ENCODE results near the gene LSAMP. TPM values are rescaled to one million over a fixed set of nuclear protein-coding genes. Genes with fewer than 3 reads are reported as not detected.

LSAMP gene
- total RNA-seq, 1 experiment from 2014 or later, result not detected

GRCh38 chr3:116476691-116477090 is 31.4 kb upstream of the LSAMP start:
- Histone ChIP-seq H3K4me2 (no peak overlapping the region), H2AFZ (no peak overlapping the region), H3K27ac (no peak overlapping the region), H3K9me3 (ENCODE audit: insufficient read depth, low read depth) (no peaks in the 10 kb centered on the region), H3K4me1 (replicated peaks; ENCODE audit: insufficient read depth) (no peaks in the 10 kb centered on the region), H3F3A (ENCODE audit: insufficient read depth, low read depth) (no peaks in the 10 kb centered on the region), H3K9me2 (ENCODE audit: insufficient read depth) (no peaks in the 10 kb centered on the region), H3K4me3 (no peak overlapping the region), H3K27me3 (ENCODE audit: insufficient read depth, low read depth) (no peaks in the 10 kb centered on the region), H3K36me3 (ENCODE audit: low read depth) (no peaks in the 10 kb centered on the region), H4K20me1 (ENCODE audit: insufficient read depth) (no peaks in the 10 kb centered on the region), H3K79me2 (ENCODE audit: low read depth) (no peaks in the 10 kb centered on the region)
- no TSS peak for BruUV-seq (replicated peaks)
- DNase-seq, result no peak
- TF ChIP-seq CTCF (conservative IDR thresholded peaks at IDR 0.05) (no peak), EZH2 (IDR thresholded peaks at IDR 0.05; ENCODE audit: low read depth) (no peak)
- intact Hi-C loops (cut with micrococcal nuclease; ENCODE audit: unreplicated experiment), result no loop called here
- POLR2A ChIA-PET (ENCODE audit: unreplicated experiment), result no interaction called here
- CTCF ChIA-PET, result no interaction called here

GRCh38 chr3:116474801-116475200 is 29.5 kb upstream of the LSAMP start:
- no peak overlapping the region for H3K4me3 ChIP-seq
- ChIA-PET CTCF (no interaction called here), POLR2A (ENCODE audit: unreplicated experiment) (no interaction called here)
- H3K36me3 ChIP-seq (ENCODE audit: low read depth), result no peaks in the 10 kb centered on the region
- no peak overlapping the region for H2AFZ ChIP-seq
- intact Hi-C loops (cut with micrococcal nuclease; ENCODE audit: unreplicated experiment), result no loop called here
- no peak overlapping the region for H3K4me2 ChIP-seq
- no peaks in the 10 kb centered on the region for H3K9me2 ChIP-seq (ENCODE audit: insufficient read depth)
- TF ChIP-seq EZH2 (IDR thresholded peaks at IDR 0.05; ENCODE audit: low read depth) (no peak), CTCF (conservative IDR thresholded peaks at IDR 0.05) (no peak)
- BruUV-seq (replicated peaks), result no TSS peak
- no peaks in the 10 kb centered on the region for H3K79me2 ChIP-seq (ENCODE audit: low read depth)
- no peak for DNase-seq
- no peaks in the 10 kb centered on the region for H3K27me3 ChIP-seq (ENCODE audit: insufficient read depth, low read depth)
- H4K20me1 ChIP-seq (ENCODE audit: insufficient read depth), result no peaks in the 10 kb centered on the region
- no peak overlapping the region for H3K27ac ChIP-seq
- H3F3A ChIP-seq (ENCODE audit: insufficient read depth, low read depth), result no peaks in the 10 kb centered on the region
- no peaks in the 10 kb centered on the region for H3K9me3 ChIP-seq (ENCODE audit: insufficient read depth, low read depth)
- H3K4me1 ChIP-seq (replicated peaks; ENCODE audit: insufficient read depth), result no peaks in the 10 kb centered on the region

GRCh38 chr3:116474032-116474780 is 28.9 kb upstream of the LSAMP start:
- Histone ChIP-seq H3K27me3 (ENCODE audit: insufficient read depth, low read depth) (no peaks in the 10 kb centered on the region), H3F3A (ENCODE audit: insufficient read depth, low read depth) (no peaks in the 10 kb centered on the region), H3K27ac (no peak overlapping the region), H3K4me1 (replicated peaks; ENCODE audit: insufficient read depth) (no peaks in the 10 kb centered on the region), H4K20me1 (ENCODE audit: insufficient read depth) (no peaks in the 10 kb centered on the region), H3K9me3 (ENCODE audit: insufficient read depth, low read depth) (no peaks in the 10 kb centered on the region), H3K36me3 (ENCODE audit: low read depth) (no peaks in the 10 kb centered on the region), H3K79me2 (ENCODE audit: low read depth) (no peaks in the 10 kb centered on the region), H3K9me2 (ENCODE audit: insufficient read depth) (no peaks in the 10 kb centered on the region), H3K4me2 (no peak overlapping the region), H2AFZ (no peak overlapping the region), H3K4me3 (no peak overlapping the region)
- no peak for DNase-seq
- no peak for TF ChIP-seq EZH2 (IDR thresholded peaks at IDR 0.05; ENCODE audit: low read depth)
- TF ChIP-seq CTCF (conservative IDR thresholded peaks at IDR 0.05), result no peak
- intact Hi-C loops (cut with micrococcal nuclease; ENCODE audit: unreplicated experiment), result no loop called here
- no TSS peak for BruUV-seq (replicated peaks)
- CTCF ChIA-PET, result no interaction called here
- POLR2A ChIA-PET (ENCODE audit: unreplicated experiment), result interaction anchor here (0.6 kb wide), 1 partner anchor 1092 kb away, joined by 3 read pairs; no protein-coding TSS in a partner anchor

All from PC-9 (cell line).